Suprapubic skin (tissue), 4 donors: Measurements from ENCODE around the gene CHMP2A. TPM values are rescaled to one million over a fixed set of nuclear protein-coding genes. Genes with fewer than 3 reads are reported as not detected.
A peak's percentile ranks its signal among the peaks of the same experiment; 100 is the strongest.

ENCODE experiments used
- DNase-seq, 2 donors: peaks; one replicate each; pipeline ENCODE4 v3.0.0-alpha.2; 2019; ENCODE audit warnings: low spot score in 2 of 2
- H3K27ac ChIP-seq: fragments of 200-600 bp; sonication (generic); one replicate; pipeline ENCODE4 v1.5.1; 2019
- H3K27me3 ChIP-seq: fragments of 200-600 bp; sonication (generic); one replicate; pipeline ENCODE4 v1.5.1; 2019
- H3K36me3 ChIP-seq: fragments of 200-600 bp; sonication (generic); one replicate; pipeline ENCODE4 v1.5.1; 2019
- H3K4me1 ChIP-seq: fragments of 200-600 bp; sonication (generic); one replicate; pipeline ENCODE4 v1.5.1; 2019
- H3K4me3 ChIP-seq: fragments of 200-600 bp; sonication (generic); one replicate; pipeline ENCODE4 v1.5.1; 2019; ENCODE audit warnings: mild to moderate bottlenecking
- H3K9me3 ChIP-seq: fragments of 200-600 bp; sonication (generic); one replicate; pipeline ENCODE4 v1.5.1; 2019
- CTCF ChIP-seq, 2 donors: fragments of 200-600 bp in 1 of 2; fragments of 450-650 bp in 1 of 2; sonication (generic) in 1 of 2; IDR thresholded peaks; one replicate each; pipeline ENCODE4 v1.5.1; 2016 to 2019; ENCODE audit warnings: antibody characterized with exemption in 2 of 2, mild to moderate bottlenecking in 1 of 2, moderate library complexity in 1 of 2
- EP300 ChIP-seq: sonication (generic); formaldehyde crosslinking; IDR thresholded peaks from one replicate; pipeline ENCODE4 v1.6.1; 2017; ENCODE audit warnings: antibody characterized with exemption
- POLR2A ChIP-seq, 2 donors: fragments of 450-650 bp; IDR thresholded peaks; one replicate each; pipeline ENCODE4 v1.6.1; 2017; ENCODE audit warnings: antibody characterized with exemption in 2 of 2, mild to moderate bottlenecking in 2 of 2, moderate library complexity in 2 of 2
- POLR2AphosphoS5 ChIP-seq, 3 donors: sonication (generic); formaldehyde crosslinking; IDR thresholded peaks; one replicate each; pipeline ENCODE4 v1.6.1; 2017; ENCODE audit warnings: antibody characterized with exemption in 3 of 3
- WGBS: methylation state at CpG from one replicate; pipeline ENCODE4 v1.1.5; 2018; 5-methylcytosine and 5-hydroxymethylcytosine counted together
- total RNA-seq, 4 donors: library from RNA; depleted of rRNA; stranded (reverse); fragments of >200 nt; gene quantifications; one replicate each; pipeline ENCODE4 v1.1.0, GENCODE V29; 2016

Gene CHMP2A
- total RNA-seq, 4 donors from 2014 or later: 96.1 to 120 (median 103) TPM

DNA sequence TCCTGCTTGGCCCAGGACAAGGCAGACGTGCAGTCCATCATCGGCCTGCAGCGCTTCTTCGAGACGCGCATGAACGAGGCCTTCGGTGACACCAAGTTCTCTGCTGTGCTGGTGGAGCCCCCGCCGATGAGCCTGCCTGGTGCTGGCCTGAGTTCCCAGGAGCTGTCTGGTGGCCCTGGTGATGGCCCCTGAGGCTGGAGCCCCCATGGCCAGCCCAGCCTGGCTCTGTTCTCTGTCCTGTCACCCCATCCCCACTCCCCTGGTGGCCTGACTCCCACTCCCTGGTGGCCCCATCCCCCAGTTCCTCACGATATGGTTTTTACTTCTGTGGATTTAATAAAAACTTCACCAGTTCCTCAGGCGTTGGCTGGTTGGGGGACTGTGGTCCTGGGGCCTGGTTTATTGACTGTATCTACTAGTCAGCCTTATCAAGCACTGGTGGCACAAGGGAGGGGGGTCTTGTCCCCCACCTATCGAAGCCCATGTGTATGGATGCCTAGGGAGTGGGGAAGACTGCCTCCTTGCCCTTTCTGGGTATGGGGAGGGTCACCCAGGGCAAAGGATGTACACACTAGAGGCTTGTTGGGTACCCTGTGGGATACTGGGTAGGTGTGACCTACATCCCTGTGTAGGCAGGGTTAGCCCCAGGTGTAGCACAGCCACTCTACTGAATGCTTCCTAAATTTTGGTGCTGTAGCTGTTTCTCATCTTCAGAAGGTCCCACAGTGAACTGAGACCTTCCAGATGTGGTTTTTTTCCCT, 4.4 kb downstream of the CHMP2A start:
- Histone ChIP-seq H3K36me3 (peaks cover 59% of the 10 kb centered on the region), H3K9me3 (no peaks in the 10 kb centered on the region), H3K27me3 (no peaks in the 10 kb centered on the region), H3K4me1 (peaks cover 41% of the 10 kb centered on the region), H3K4me3 (no peak overlapping the region), H3K27ac (no peak overlapping the region)
- TF ChIP-seq POLR2A (IDR thresholded peaks at IDR 0.05) (no peak), CTCF (IDR thresholded peaks at IDR 0.05) (no peak), EP300 (no peak), POLR2AphosphoS5 (IDR thresholded peaks at IDR 0.05) (no peak)
- WGBS: 87% methylated on average over 10 of the region's 13 CpGs
- DNase-seq: peak in 1 of 2 donors; percentile 60

DNA sequence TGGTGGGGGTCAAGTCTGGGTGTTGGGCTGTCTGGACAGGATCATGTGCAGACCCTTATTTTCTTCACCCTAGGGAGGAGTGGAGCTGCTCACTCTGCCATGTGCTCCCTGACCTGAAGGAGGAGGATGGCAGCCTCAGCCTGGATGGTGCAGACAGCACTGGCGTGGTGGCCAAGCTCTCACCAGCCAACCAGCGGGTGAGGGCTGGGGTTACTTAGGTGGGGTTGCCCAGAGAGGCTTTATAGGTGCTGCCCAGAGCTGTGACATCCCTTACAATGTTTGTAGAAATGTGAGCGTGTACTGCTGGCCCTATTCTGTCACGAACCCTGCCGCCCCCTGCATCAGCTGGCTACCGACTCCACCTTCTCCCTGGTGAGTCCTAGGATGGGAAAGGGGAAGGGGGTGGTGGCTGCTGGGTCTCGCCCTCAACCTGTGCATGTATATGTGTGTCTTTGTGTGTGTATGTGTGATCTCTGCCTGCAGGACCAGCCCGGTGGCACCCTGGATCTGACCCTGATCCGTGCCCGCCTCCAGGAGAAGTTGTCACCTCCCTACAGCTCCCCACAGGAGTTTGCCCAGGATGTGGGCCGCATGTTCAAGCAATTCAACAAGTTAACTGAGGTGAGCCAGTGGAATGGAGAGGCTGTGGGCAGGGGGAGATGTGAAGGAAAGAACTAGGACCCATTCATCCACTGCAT, 5.1 kb downstream of the CHMP2A start:
- no peaks in the 10 kb centered on the region for H3K9me3 ChIP-seq
- H3K27me3 ChIP-seq: no peaks in the 10 kb centered on the region
- no peak overlapping the region for H3K27ac ChIP-seq
- H3K4me1 ChIP-seq: peaks cover 40% of the 10 kb centered on the region
- DNase-seq: peak in 1 of 2 donors; percentile 49
- H3K4me3 ChIP-seq: no peak overlapping the region
- H3K36me3 ChIP-seq: peaks cover 59% of the 10 kb centered on the region
- WGBS: 68% methylated on average over 8 of the region's 11 CpGs
- TF ChIP-seq CTCF (IDR thresholded peaks at IDR 0.05): no peak
- TF ChIP-seq POLR2AphosphoS5 (IDR thresholded peaks at IDR 0.05): no peak
- no peak for TF ChIP-seq EP300
- no peak for TF ChIP-seq POLR2A (IDR thresholded peaks at IDR 0.05)

GRCh38 chr19:58548859-58549663, 5.8 kb downstream of the CHMP2A start:
- DNase-seq: peak in 1 of 2 donors; percentile 59
- H3K9me3 ChIP-seq: no peaks in the 10 kb centered on the region
- H3K36me3 ChIP-seq: peaks cover 59% of the 10 kb centered on the region
- H3K27me3 ChIP-seq: no peaks in the 10 kb centered on the region
- no peak overlapping the region for H3K4me3 ChIP-seq
- no peak overlapping the region for H3K27ac ChIP-seq
- H3K4me1 ChIP-seq: peaks cover 35% of the 10 kb centered on the region
- WGBS: 86% methylated on average over 16 of the region's 20 CpGs
- TF ChIP-seq EP300 (no peak), CTCF (IDR thresholded peaks at IDR 0.05) (no peak), POLR2AphosphoS5 (IDR thresholded peaks at IDR 0.05) (no peak), POLR2A (IDR thresholded peaks at IDR 0.05) (no peak)

GRCh38 chr19:58547323-58548312, 7.3 kb downstream of the CHMP2A start:
- H3K27me3 ChIP-seq: no peaks in the 10 kb centered on the region
- 89% methylated on average over 9 of the region's 18 CpGs for WGBS
- TF ChIP-seq EP300: no peak
- TF ChIP-seq CTCF (IDR thresholded peaks at IDR 0.05): no peak
- TF ChIP-seq POLR2AphosphoS5 (IDR thresholded peaks at IDR 0.05): no peak
- TF ChIP-seq POLR2A (IDR thresholded peaks at IDR 0.05): no peak
- H3K9me3 ChIP-seq: no peaks in the 10 kb centered on the region
- no peak overlapping the region for H3K27ac ChIP-seq
- peaks cover 35% of the 10 kb centered on the region for H3K4me1 ChIP-seq
- peak in 1 of 2 donors; percentile 49 for DNase-seq
- no peak overlapping the region for H3K4me3 ChIP-seq
- peaks cover 57% of the 10 kb centered on the region for H3K36me3 ChIP-seq
